K562 (cell line): ENCODE data around the gene SPPL3. TPM values are rescaled to one million over a fixed set of nuclear protein-coding genes. Genes with fewer than 3 reads are reported as not detected.

Experiments
- ATAC-seq: fragments of 200-7000 bp; cut with Tn5 transposase; 3 replicates; pipeline ENCODE4 v1.9.1; 2020; ENCODE audit warnings: moderate library complexity
- BruUV-seq: library from RNA; stranded (reverse); fragments of 400-500 nt; replicated peaks from 2 replicates; lab custom pipeline; 2021; lab: Mats Ljungman, UMichigan
- CTCF ChIA-PET: fragments of 300-600 bp; formaldehyde crosslinking; extraction: SDS; loops from one replicate; lab custom pipeline; 2021; ENCODE audit warnings: low intra/inter-chr PET ratio; lab: Yijun Ruan, JAX
- POLR2A ChIA-PET: fragments of 300-600, 350-650 bp; sonication (Branson Sonifier 250); formaldehyde crosslinking; extraction: SDS; loops from one replicate; lab custom pipeline; 2021; ENCODE audit warnings: antibody characterized with exemption, inconsistent platforms; lab: Yijun Ruan, JAX
- DNase-seq, 4 experiments: peaks; one replicate each; pipeline versions ENCODE4 v3.0.0 to v3.0.0-alpha.2; 2011 to 2018; ENCODE audit warnings: low spot score in 3 of 4, mixed read lengths in 3 of 4; ENCODE audit errors: extremely low read depth in 1 of 4
- FAIRE-seq: peaks from 2 replicates; lab custom pipeline; 2011; peaks lifted over from hg19 to GRCh38; lab: Jason Lieb, UNC
- H2AFZ ChIP-seq: 2 replicates; pipeline ENCODE4 v1.6.0; 2011; ENCODE audit warnings: low read depth, low read length, control low read depth, inconsistent platforms
- H3K27ac ChIP-seq: fragments of 200-600 bp; 3 replicates; pipeline ENCODE4 v1.8.0; 2011; ENCODE audit warnings: low read depth, mild to moderate bottlenecking, control low read depth, inconsistent platforms, low read length, moderate library complexity, mixed read lengths; ENCODE audit errors: extremely low read depth
- H3K27me3 ChIP-seq, 2 experiments: fragments of 300-600 bp in 1 of 2; 2 replicates in 1 of 2; 3 replicates in 1 of 2; pipeline versions ENCODE4 v1.6.0 to v1.8.0; 2011; ENCODE audit warnings: inconsistent platforms in 2 of 2, low read length in 2 of 2, mild to moderate bottlenecking in 1 of 2, mixed read lengths in 1 of 2, moderate library complexity in 1 of 2; ENCODE audit not compliant: control insufficient read depth in 2 of 2, insufficient read depth in 2 of 2
- H3K36me3 ChIP-seq: fragments of 300-600 bp; 3 replicates; pipeline ENCODE4 v1.8.0; 2011; ENCODE audit warnings: mild to moderate bottlenecking, low read length, inconsistent platforms; ENCODE audit not compliant: control insufficient read depth, insufficient read depth
- H3K4me1 ChIP-seq, 2 experiments: fragments of 200-600 bp in 1 of 2; replicated peaks in 1 of 2; 2 replicates in 1 of 2; 3 replicates in 1 of 2; pipeline versions ENCODE4 v1.5.1 to v1.8.0; 2011; ENCODE audit warnings: inconsistent platforms in 2 of 2, low read length in 2 of 2, mild to moderate bottlenecking in 1 of 2, mixed read lengths in 1 of 2, moderate library complexity in 1 of 2; ENCODE audit not compliant: control insufficient read depth in 2 of 2, insufficient read depth in 2 of 2
- H3K4me2 ChIP-seq: 2 replicates; pipeline ENCODE4 v1.6.1; 2011; ENCODE audit warnings: low read length, control low read depth, inconsistent platforms, mixed read lengths; ENCODE audit not compliant: insufficient read depth
- H3K4me3 ChIP-seq: fragments of 200-600 bp; sonication (generic), shearing (Covaris generic); 2 replicates; pipeline ENCODE4 v1.5.1; 2016; ENCODE audit warnings: control low read depth, inconsistent platforms
- H3K79me2 ChIP-seq: fragments of 200-600 bp; 3 replicates; pipeline ENCODE4 v1.8.0; 2011; ENCODE audit warnings: low read length, inconsistent platforms; ENCODE audit not compliant: control insufficient read depth, insufficient read depth
- H3K9ac ChIP-seq, 2 experiments: 2 replicates each; pipeline versions ENCODE4 v1.6.0 to v1.6.1; 2011; ENCODE audit warnings: low read depth in 2 of 2, low read length in 2 of 2, control low read depth in 1 of 2, inconsistent platforms in 1 of 2, mild to moderate bottlenecking in 1 of 2, mixed read lengths in 1 of 2; ENCODE audit not compliant: insufficient read depth in 1 of 2
- H3K9me1 ChIP-seq: one replicate; pipeline ENCODE4 v1.6.0; 2011; ENCODE audit warnings: inconsistent platforms, mild to moderate bottlenecking, low read length, moderate library complexity; ENCODE audit not compliant: control insufficient read depth, insufficient read depth
- H3K9me3 ChIP-seq: replicated peaks from 2 replicates; pipeline ENCODE4 v1.5.1; 2011; ENCODE audit warnings: low read depth, low read length, inconsistent platforms; ENCODE audit not compliant: control insufficient read depth, insufficient read depth
- H4K20me1 ChIP-seq: replicated peaks from 2 replicates; pipeline ENCODE4 v1.6.1; 2011; ENCODE audit warnings: low read length, inconsistent platforms, mixed read lengths; ENCODE audit not compliant: control insufficient read depth, insufficient read depth
- ETS1 ChIP-seq: conservative IDR thresholded peaks from 2 replicates; pipeline ENCODE4 v1.6.1; 2011; ENCODE audit warnings: low read depth, mild to moderate bottlenecking, low read length; ENCODE audit not compliant: control insufficient read depth
- MCM7 ChIP-seq, 2 experiments: fragments of 450-650 bp; IDR thresholded peaks; 2 replicates each; pipeline ENCODE4 v1.6.1; 2016 to 2018
- NCOR1 ChIP-seq: fragments of 450-650 bp; IDR thresholded peaks from 2 replicates; pipeline ENCODE4 v1.6.1; 2016; ENCODE audit warnings: mild to moderate bottlenecking, moderate library complexity
- POLR2AphosphoS2 ChIP-seq: IDR thresholded peaks from 2 replicates; pipeline ENCODE4 v1.6.1; 2012; ENCODE audit warnings: low read length, improper control_type of control experiment
- TAF1 ChIP-seq: IDR thresholded peaks from 2 replicates; pipeline ENCODE4 v1.6.1; 2011; ENCODE audit warnings: mild to moderate bottlenecking, low read length, moderate library complexity; ENCODE audit not compliant: insufficient read depth, control insufficient read depth, severe bottlenecking; ENCODE audit errors: extremely low read depth
- ZBTB8A ChIP-seq: fragments of 450-650 bp; IDR thresholded peaks from 2 replicates; pipeline ENCODE4 v1.6.1; 2018; ENCODE audit warnings: mild to moderate bottlenecking, moderate library complexity; ENCODE audit not compliant: partially characterized antibody
- ZNF316 ChIP-seq: fragments of 450-650 bp; IDR thresholded peaks from 2 replicates; pipeline ENCODE4 v1.6.1; 2016
- ZNF589 ChIP-seq: fragments of 200-800 bp; sonication (Bioruptor generic); IDR thresholded peaks from 2 replicates; pipeline ENCODE4 v1.6.1; 2016; ENCODE audit warnings: low read depth, missing genetic modification characterization, missing compliant biosample characterization
- WGBS: fragments of 100-300 bp; shearing (Covaris generic); methylation state at CpG from one replicate; pipeline ENCODE4 v1.1.6; 2016; ENCODE audit warnings: low coverage, mixed read lengths; ENCODE audit not compliant: insufficient coverage; ENCODE audit errors: missing lambda C conversion rate; 5-methylcytosine and 5-hydroxymethylcytosine counted together
- in situ Hi-C: fragments of 300-500 bp; cut with MboI; formaldehyde crosslinking; loops from 4 replicates; pipeline ENCODE4 v1.15.0; 2018; ENCODE audit warnings: inconsistent platforms, mixed read lengths
- intact Hi-C: fragments of 100-400 bp; cut with micrococcal nuclease; formaldehyde crosslinking; loops from 2 replicates; pipeline ENCODE4 v1.14.2; 2022
- polyA plus RNA-seq, 8 experiments: library from polyadenylated mRNA; depleted of rRNA in 4 of 8; stranded (reverse) in 5 of 8; unstranded in 3 of 8; fragments of >200 nt; fragmentation: Nextera tagmentation in 2 of 8; fragmentation: Illumina TruSeq in 1 of 8; extraction: Ambion mirVana in 2 of 8; extraction: Trizol in 1 of 8; gene quantifications; 2 replicates each; pipeline versions ENCODE4 v1.2.1 to v1.2.3, GENCODE V29; 2011 to 2014; ENCODE audit warnings: inconsistent platforms in 1 of 8, missing spikeins in 1 of 8
- total RNA-seq, 7 experiments: library from RNA; depleted of rRNA in 6 of 7; stranded (reverse); fragments of >200 nt in 6 of 7; fragmentation: Illumina TruSeq in 2 of 7; extraction: Trizol in 2 of 7; gene quantifications; 2 replicates each; pipeline versions ENCODE4 v1.2.1 to v1.2.3, GENCODE V29; 2011 to 2021; ENCODE audit warnings: low replicate concordance in 1 of 7

SPPL3 gene
- total and polyA plus RNA-seq, 9 of the 15 experiments (the other 6 are each of a cell fraction or from before 2014, with no cell fraction given) = 2.9 to 32.1 (median 7.1) TPM

GRCh38 chr12:120826335-120826734 lies 77.8 kb downstream of the SPPL3 start:
- no peak overlapping the region for H3K4me2 ChIP-seq
- peaks cover 0 to 10% of the 10 kb centered on the region in 2 experiments; a peak in 3 of 5 replicates for H3K4me1 ChIP-seq
- TF ChIP-seq NCOR1 = no peak
- no peak for TF ChIP-seq ZNF316
- no peak overlapping the region for H3K4me3 ChIP-seq
- CTCF ChIA-PET = no interaction called here
- H4K20me1 ChIP-seq = peaks cover 4% of the 10 kb centered on the region
- no peak overlapping the region for H2AFZ ChIP-seq
- no TSS peak for BruUV-seq
- H3K36me3 ChIP-seq = no peaks in the 10 kb centered on the region
- ATAC-seq (no peak), DNase-seq (no peak), FAIRE-seq (no peak)
- no peak overlapping the region for H3K27ac ChIP-seq
- H3K9me3 ChIP-seq = no peaks in the 10 kb centered on the region
- 50% methylated on average over 4 of the region's 4 CpGs for WGBS
- peaks cover 39% of the 10 kb centered on the region for H3K79me2 ChIP-seq
- H3K27me3 ChIP-seq = no peaks in the 10 kb centered on the region
- POLR2A ChIA-PET = interaction anchor here (0.6 kb wide), 1 partner anchor 64 kb away, joined by 4 read pairs; no protein-coding TSS in a partner anchor
- no peaks in the 10 kb centered on the region for H3K9me1 ChIP-seq
- intact Hi-C loops (no loop called here), in situ Hi-C loops (no loop called here)
- no peak overlapping the region for H3K9ac ChIP-seq

- peaks cover 43% of the 10 kb centered on the region for H3K79me2 ChIP-seq
- H3K9me3 ChIP-seq = no peaks in the 10 kb centered on the region
- POLR2A ChIA-PET = no interaction called here
- no peak for DNase-seq
- peaks cover 0 to 3% of the 10 kb centered on the region in 2 experiments; a peak in 1 of 5 replicates for H3K4me1 ChIP-seq
- in situ Hi-C loops = no loop called here
- no peak overlapping the region for H3K4me3 ChIP-seq
- FAIRE-seq = no peak
- H3K4me2 ChIP-seq = no peak overlapping the region
- no peak overlapping the region for H2AFZ ChIP-seq
- no peaks in the 10 kb centered on the region for H3K9me1 ChIP-seq
- peaks cover 4% of the 10 kb centered on the region; the same call in 1 of the 2 replicates for H4K20me1 ChIP-seq
- no peak for TF ChIP-seq ZBTB8A
- no peak for TF ChIP-seq POLR2AphosphoS2
- TF ChIP-seq ETS1 = no peak
- no peak for TF ChIP-seq MCM7 (IDR thresholded peaks at IDR 0.05)
- TF ChIP-seq ZNF589 (CRISPR knock-in tag) = no peak
- no peak for TF ChIP-seq TAF1
- H3K36me3 ChIP-seq = no peaks in the 10 kb centered on the region
- no peak for ATAC-seq
- CTCF ChIA-PET = no interaction called here
- H3K27ac ChIP-seq = no peak overlapping the region
- no TSS peak for BruUV-seq
- H3K27me3 ChIP-seq = no peaks in the 10 kb centered on the region
- no peak overlapping the region for H3K9ac ChIP-seq
- WGBS = 84% methylated on average over 3 of the region's 3 CpGs
- intact Hi-C loops = no loop called here
These were observed 78.8 kb downstream of the SPPL3 start for GRCh38 chr12:120825337-120825736.
